ENCODE measurements around the gene FOXA2.
"Not testable (repeated sequence)": the region's sequence is repeated elsewhere in the genome, so short reads cannot be mapped to it uniquely, and the experiment has no call there.

The FOXA2 gene

GRCh38 chr20:22584522-22584921 is at the start of gene FOXA2:
Gene FOXA2, minus strand, starts transcription at chr20:22584572. Its CDS starts 294 bp downstream, at chr20:22584278.
- FAIRE-seq (no peak), DNase-seq (ENCODE audit: insufficient read length, low spot score) (no peak)

- DNase-seq (ENCODE audit: insufficient read length, low spot score) (no peak), FAIRE-seq (no peak)
These were observed 46.3 kb upstream of the FOXA2 start for GRCh38 chr20:22630701-22631100.

- FAIRE-seq: no peak
These were observed 45.6 kb upstream of the FOXA2 start for GRCh38 chr20:22629927-22630326.

GRCh38 chr20:22629447-22629846 is 45.1 kb upstream of the FOXA2 start:
- no peak for FAIRE-seq

More at GRCh38 chr20:22629927-22630326, 45.6 kb upstream of the FOXA2 start:
- DNase-seq (ENCODE audit: insufficient read length, low spot score): no peak

GRCh38 chr20:22626496-22626895 is 42.1 kb upstream of the FOXA2 start:
- DNase-seq (ENCODE audit: insufficient read length, low spot score) (no peak), FAIRE-seq (no peak)

More at GRCh38 chr20:22629447-22629846, 45.1 kb upstream of the FOXA2 start:
- DNase-seq (ENCODE audit: insufficient read length, low spot score): no peak

- no peak for DNase-seq (ENCODE audit: insufficient read length, low spot score)
- no peak for FAIRE-seq
These were observed 38.8 kb upstream of the FOXA2 start for GRCh38 chr20:22623211-22623610.

- FAIRE-seq (no peak), DNase-seq (ENCODE audit: insufficient read length, low spot score) (no peak)
These were observed 36.0 kb upstream of the FOXA2 start for GRCh38 chr20:22620342-22620741.

GRCh38 chr20:22619806-22620205 is 35.4 kb upstream of the FOXA2 start:
- FAIRE-seq (no peak), DNase-seq (ENCODE audit: insufficient read length, low spot score) (no peak)

- FAIRE-seq: no peak
These were observed 34.9 kb upstream of the FOXA2 start for GRCh38 chr20:22619272-22619671.

GRCh38 chr20:22617160-22617559 is 32.8 kb upstream of the FOXA2 start:
- no peak for DNase-seq (ENCODE audit: insufficient read length, low spot score)
- FAIRE-seq: no peak

More at GRCh38 chr20:22619272-22619671, 34.9 kb upstream of the FOXA2 start:
- DNase-seq (ENCODE audit: insufficient read length, low spot score): no peak

- DNase-seq (ENCODE audit: insufficient read length, low spot score) (no peak), FAIRE-seq (no peak)
These were observed 32.2 kb upstream of the FOXA2 start for GRCh38 chr20:22616551-22616950.

- DNase-seq (ENCODE audit: insufficient read length, low spot score) (no peak), FAIRE-seq (no peak)
These were observed 31.1 kb upstream of the FOXA2 start for GRCh38 chr20:22615425-22615824.

GRCh38 chr20:22611636-22612035 is 27.3 kb upstream of the FOXA2 start:
- FAIRE-seq (no peak), DNase-seq (ENCODE audit: insufficient read length, low spot score) (no peak)

- no peak for DNase-seq (ENCODE audit: insufficient read length, low spot score)
- no peak for FAIRE-seq
These were observed 23.3 kb upstream of the FOXA2 start for GRCh38 chr20:22607695-22608094.

- DNase-seq (ENCODE audit: insufficient read length, low spot score): no peak
- no peak for FAIRE-seq
These were observed 20.4 kb upstream of the FOXA2 start for GRCh38 chr20:22604815-22605214.

- FAIRE-seq (no peak), DNase-seq (ENCODE audit: insufficient read length, low spot score) (no peak)
These were observed 17.2 kb upstream of the FOXA2 start for GRCh38 chr20:22601361-22602141.

GRCh38 chr20:22599258-22599657 is 14.9 kb upstream of the FOXA2 start:
- not testable (repeated sequence) for FAIRE-seq; DNase-seq (ENCODE audit: insufficient read length, low spot score)

- FAIRE-seq: no peak
- DNase-seq (ENCODE audit: insufficient read length, low spot score): no peak
These were observed 12.9 kb upstream of the FOXA2 start for GRCh38 chr20:22597303-22597702.

- DNase-seq (ENCODE audit: insufficient read length, low spot score): no peak
- no peak for FAIRE-seq
These were observed 6.3 kb upstream of the FOXA2 start for GRCh38 chr20:22590662-22591061.

- DNase-seq (ENCODE audit: insufficient read length, low spot score): no peak
- FAIRE-seq: no peak
These were observed 2.4 kb upstream of the FOXA2 start for GRCh38 chr20:22586645-22587310.

- no peak for FAIRE-seq
- DNase-seq (ENCODE audit: insufficient read length, low spot score): no peak
These were observed 1.6 kb upstream of the FOXA2 start for GRCh38 chr20:22585786-22586493.

Data from GM19239 (cell line).